HK-2 (cell line): ENCODE results near the gene PTEN.
"Not testable (repeated sequence)": the region's sequence is repeated elsewhere in the genome, so short reads cannot be mapped to it uniquely, and the experiment has no call there.

Experiments
- DNase-seq: peaks from one replicate; pipeline ENCODE4 v3.0.0-alpha.2; 2018; ENCODE audit not compliant: unreplicated experiment

The PTEN gene

GRCh38 chr10:87869773-87870551, 6.5 kb downstream of the PTEN start:
- no peak for DNase-seq

GRCh38 chr10:87872828-87873227, 9.4 kb downstream of the PTEN start:
- no peak for DNase-seq

GRCh38 chr10:87873656-87874055, 10.2 kb downstream of the PTEN start:
- DNase-seq = no peak

- no peak for DNase-seq
These were observed 12.6 kb downstream of the PTEN start for GRCh38 chr10:87875929-87876571.

GRCh38 chr10:87878664-87879459, 15.4 kb downstream of the PTEN start:
- no peak for DNase-seq

- no peak for DNase-seq
These were observed 16.9 kb downstream of the PTEN start for GRCh38 chr10:87880336-87880735.

- not testable (repeated sequence) for DNase-seq
These were observed 18.1 kb downstream of the PTEN start for GRCh38 chr10:87881373-87882059.

- DNase-seq = no peak
These were observed 19.3 kb downstream of the PTEN start for GRCh38 chr10:87882555-87883294.

GRCh38 chr10:87886635-87887034, 23.2 kb downstream of the PTEN start:
- no peak for DNase-seq

- DNase-seq = no peak
These were observed 23.7 kb downstream of the PTEN start for GRCh38 chr10:87887146-87887545.

GRCh38 chr10:87887548-87888289, 24.3 kb downstream of the PTEN start:
- no peak for DNase-seq

GRCh38 chr10:87895430-87895829, 32.0 kb downstream of the PTEN start:
- DNase-seq = no peak

- no peak for DNase-seq
These were observed 32.8 kb downstream of the PTEN start for GRCh38 chr10:87896216-87896615.

- not testable (repeated sequence) for DNase-seq
These were observed 34.5 kb downstream of the PTEN start for GRCh38 chr10:87897957-87898356.

GRCh38 chr10:87903396-87903795, 40.0 kb downstream of the PTEN start:
- DNase-seq = not testable (repeated sequence)

GRCh38 chr10:87913156-87913921, 49.9 kb downstream of the PTEN start:
- DNase-seq = no peak

- DNase-seq = no peak
These were observed 52.0 kb downstream of the PTEN start for GRCh38 chr10:87915406-87915805.

- DNase-seq = no peak
These were observed 52.6 kb downstream of the PTEN start for GRCh38 chr10:87915989-87916388.

- no peak for DNase-seq
These were observed 53.1 kb downstream of the PTEN start for GRCh38 chr10:87916515-87916914.
